Thoracic aorta (tissue), 2 donors: ENCODE results near the gene LRGUK. TPM values are rescaled to one million over a fixed set of nuclear protein-coding genes. Genes with fewer than 3 reads are reported as not detected.
A peak's percentile ranks its signal among the peaks of the same experiment; 100 is the strongest.

ENCODE experiments used
- ATAC-seq: fragments of 150-250 bp; one replicate; pipeline ENCODE4 v1.8.0; 2017; ENCODE audit warnings: low read depth; ENCODE audit not compliant: insufficient number of reproducible peaks, low FRiP score
- DNase-seq: peaks from one replicate; pipeline ENCODE4 v3.0.0-alpha.2; 2020; ENCODE audit warnings: low spot score
- H3K27ac ChIP-seq, 2 donors: fragments of 200-600 bp; sonication (generic); 1 replicate in 1 of 2; 2 replicates in 1 of 2; pipeline ENCODE4 v1.5.1; 2016; ENCODE audit warnings: mild to moderate bottlenecking in 2 of 2, moderate library complexity in 2 of 2
- H3K27me3 ChIP-seq: fragments of 200-600 bp; sonication (generic); replicated peaks from 2 replicates; pipeline ENCODE4 v1.6.0; 2016; ENCODE audit warnings: mild to moderate bottlenecking; ENCODE audit not compliant: insufficient read depth
- H3K36me3 ChIP-seq: fragments of 200-600 bp; sonication (generic); one replicate; pipeline ENCODE4 v1.5.1; 2016
- H3K4me1 ChIP-seq, 2 donors: fragments of 200-600 bp; sonication (generic); 1 replicate in 1 of 2; 2 replicates in 1 of 2; pipeline versions ENCODE4 v1.5.1 to v1.6.0; 2016; ENCODE audit warnings: low read depth in 2 of 2, mild to moderate bottlenecking in 1 of 2; ENCODE audit not compliant: control insufficient read depth in 1 of 2
- H3K4me3 ChIP-seq: fragments of 200-600 bp; sonication (generic); 2 replicates; pipeline ENCODE4 v1.5.1; 2016; ENCODE audit warnings: mild to moderate bottlenecking
- H3K9me3 ChIP-seq: fragments of 200-600 bp; sonication (generic); 2 replicates; pipeline ENCODE4 v1.5.1; 2016
- CTCF ChIP-seq: fragments of 200-600 bp; sonication (generic); IDR thresholded peaks from one replicate; pipeline ENCODE4 v1.5.1; 2019; ENCODE audit warnings: antibody characterized with exemption
- total RNA-seq, 2 donors: library from RNA; depleted of rRNA; stranded (reverse); fragments of >200 nt; gene quantifications; one replicate each; pipeline versions ENCODE4 v1.1.0 to v1.2.3, GENCODE V29; 2016

Gene LRGUK
- total RNA-seq, 2 donors from 2014 or later, result 0.14 to 0.71 TPM

- Histone ChIP-seq H3K9me3 (no peaks in the 10 kb centered on the region), H3K36me3 (no peaks in the 10 kb centered on the region), H3K4me3 (no peak overlapping the region), H3K27ac (no peak overlapping the region), H3K27me3 (no peaks in the 10 kb centered on the region), H3K4me1 (no peaks in the 10 kb centered on the region)
- TF ChIP-seq CTCF, result peak; percentile 83
- DNase-seq (no peak), ATAC-seq (peak; percentile 62)
Measured at GRCh38 chr7:134140889-134141867, 14.0 kb downstream of the LRGUK start.

- Histone ChIP-seq H3K4me3 (no peak overlapping the region), H3K27me3 (no peaks in the 10 kb centered on the region), H3K27ac (no peak overlapping the region), H3K4me1 (no peaks in the 10 kb centered on the region), H3K36me3 (no peaks in the 10 kb centered on the region), H3K9me3 (no peaks in the 10 kb centered on the region)
- DNase-seq (no peak), ATAC-seq (no peak)
- no peak for TF ChIP-seq CTCF
Measured at GRCh38 chr7:134141868-134142264, 14.7 kb downstream of the LRGUK start.

GRCh38 chr7:134153493-134154136, 26.5 kb downstream of the LRGUK start:
- Histone ChIP-seq H3K9me3 (no peaks in the 10 kb centered on the region), H3K4me3 (no peak overlapping the region), H3K4me1 (no peaks in the 10 kb centered on the region), H3K27ac (no peak overlapping the region), H3K27me3 (no peaks in the 10 kb centered on the region), H3K36me3 (no peaks in the 10 kb centered on the region)
- DNase-seq (no peak), ATAC-seq (no peak)
- TF ChIP-seq CTCF, result no peak

GRCh38 chr7:134154581-134155130, 27.5 kb downstream of the LRGUK start:
- no peak for DNase-seq
- Histone ChIP-seq H3K27me3 (no peaks in the 10 kb centered on the region), H3K9me3 (no peaks in the 10 kb centered on the region), H3K4me3 (no peak overlapping the region), H3K4me1 (no peaks in the 10 kb centered on the region), H3K27ac (no peak overlapping the region), H3K36me3 (no peaks in the 10 kb centered on the region)
- ATAC-seq, result no peak
- no peak for TF ChIP-seq CTCF

GRCh38 chr7:134155206-134155605, 28.1 kb downstream of the LRGUK start:
- H3K9me3 ChIP-seq, result no peaks in the 10 kb centered on the region
- DNase-seq (no peak), ATAC-seq (no peak)
- no peak overlapping the region for H3K27ac ChIP-seq
- H3K4me3 ChIP-seq, result no peak overlapping the region
- H3K36me3 ChIP-seq, result no peaks in the 10 kb centered on the region
- H3K4me1 ChIP-seq, result no peaks in the 10 kb centered on the region
- no peaks in the 10 kb centered on the region for H3K27me3 ChIP-seq
- TF ChIP-seq CTCF, result no peak
